GM21619 (cell line): Measurements from ENCODE around the gene ABLIM2.

ENCODE experiments used
- ATAC-seq: cut with Tn5 transposase; IDR thresholded peaks from one replicate; pipeline ENCODE4 v1.9.1; 2021; ENCODE audit not compliant: unreplicated experiment

The ABLIM2 gene

GRCh38 chr4:7967063-7967440 lies 191.6 kb downstream of the ABLIM2 start:
- no peak for ATAC-seq

- no peak for ATAC-seq
These were observed 192.1 kb downstream of the ABLIM2 start for GRCh38 chr4:7966281-7967062.

GRCh38 chr4:7964890-7965662 lies 193.5 kb downstream of the ABLIM2 start:
- no peak for ATAC-seq

- ATAC-seq, result no peak
These were observed 194.2 kb downstream of the ABLIM2 start for GRCh38 chr4:7964459-7964858.

DNA sequence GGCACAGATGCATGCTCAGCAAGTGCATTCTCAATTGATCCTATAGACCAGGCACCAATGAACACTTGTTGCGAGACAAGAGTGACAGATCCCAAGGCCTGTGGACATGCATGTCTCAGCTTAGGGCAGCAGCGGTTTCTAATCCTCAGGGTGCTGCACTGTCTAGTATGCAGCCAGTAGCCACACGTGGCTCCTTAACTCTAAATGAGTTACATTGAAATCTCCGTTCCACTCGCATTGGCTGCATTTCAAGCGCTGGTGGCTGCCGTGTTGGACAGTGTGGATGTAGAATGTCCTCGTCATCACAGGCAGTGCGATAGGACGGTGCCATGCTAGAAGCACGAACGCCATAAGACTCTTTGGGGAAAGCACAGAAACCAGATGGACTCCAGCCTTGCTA lies 194.9 kb downstream of the ABLIM2 start:
- ATAC-seq, result no peak

GRCh38 chr4:7962609-7963508 lies 195.8 kb downstream of the ABLIM2 start:
- ATAC-seq, result no peak

DNA sequence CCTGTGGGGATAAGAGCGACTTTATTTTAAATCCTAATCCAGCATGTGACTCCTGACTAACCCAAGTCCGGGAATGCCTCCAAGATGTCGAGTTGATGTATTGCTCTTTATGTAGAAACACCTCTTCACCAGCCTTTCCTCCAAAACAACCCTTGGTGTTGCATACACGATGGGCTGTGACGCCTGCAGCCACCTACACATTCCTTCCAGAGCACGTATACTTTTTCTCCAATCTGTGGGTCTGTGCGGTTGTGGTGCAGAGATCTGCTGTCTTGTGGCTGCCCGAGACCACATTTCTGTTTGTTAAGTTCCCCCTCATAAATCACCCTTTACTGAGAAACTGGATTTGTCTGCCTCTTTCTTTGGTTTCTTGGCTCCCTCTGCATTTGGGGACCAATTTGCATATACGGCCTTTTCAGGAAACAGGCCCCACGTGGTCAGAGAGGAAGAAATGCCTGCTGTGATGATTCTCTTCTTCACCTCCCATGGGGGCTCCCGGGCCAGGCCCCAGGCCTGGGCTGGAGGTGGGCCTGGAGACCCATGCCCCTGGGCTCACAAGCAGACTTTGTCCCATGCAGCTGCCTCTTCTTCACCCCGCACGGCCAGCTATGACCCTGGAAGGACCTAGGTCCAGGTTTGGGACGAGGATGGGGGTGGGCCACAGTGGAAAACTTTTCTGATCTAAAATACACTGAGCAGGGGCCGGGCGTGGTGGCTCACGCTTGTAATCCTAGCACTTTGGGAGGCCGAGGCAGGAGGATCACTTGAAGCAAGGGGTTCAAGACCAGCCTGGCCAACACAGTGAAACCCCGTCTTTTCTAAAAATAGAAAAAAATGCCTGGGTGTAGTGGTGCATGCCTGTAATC lies 197.6 kb downstream of the ABLIM2 start:
- ATAC-seq, result peak; percentile 46

DNA sequence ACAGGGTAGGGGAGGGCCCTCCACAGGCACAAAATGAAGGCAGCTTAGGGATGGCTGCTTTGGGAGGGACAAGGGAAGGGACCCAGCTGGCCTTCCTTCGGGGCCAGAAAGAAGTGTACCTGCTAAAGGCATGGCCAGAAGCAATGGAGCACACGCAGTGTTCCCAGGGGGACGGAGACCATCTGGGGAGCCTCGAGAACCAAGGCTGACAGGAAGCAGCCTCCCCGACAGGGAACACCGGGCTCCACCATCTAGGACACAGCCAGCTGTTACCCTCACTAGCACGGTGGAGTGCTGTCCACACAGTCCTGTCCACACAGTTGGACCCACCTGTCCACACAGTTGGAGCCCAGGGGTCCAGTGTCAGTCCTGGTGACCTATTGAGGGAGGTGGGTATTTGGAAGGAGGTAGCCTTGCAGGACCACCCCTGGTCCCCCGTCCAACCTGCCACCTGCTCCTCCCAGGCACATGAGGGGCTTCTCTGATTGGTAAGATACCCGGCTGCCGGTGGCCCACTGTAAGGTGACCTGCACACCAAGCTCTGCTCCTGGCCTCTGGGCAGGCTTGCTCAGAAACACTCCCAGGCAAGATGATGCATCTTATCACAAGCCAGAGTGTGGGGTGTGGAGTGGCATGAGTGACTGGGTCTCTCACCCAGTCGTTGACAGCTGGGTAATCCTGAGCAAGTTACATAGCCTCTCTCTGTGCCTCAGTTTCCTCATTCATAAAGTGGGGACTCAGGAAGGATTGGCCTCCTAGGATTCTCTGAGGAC lies 198.4 kb downstream of the ABLIM2 start:
- no peak for ATAC-seq

GRCh38 chr4:7959078-7959477 lies 199.5 kb downstream of the ABLIM2 start:
- no peak for ATAC-seq

DNA sequence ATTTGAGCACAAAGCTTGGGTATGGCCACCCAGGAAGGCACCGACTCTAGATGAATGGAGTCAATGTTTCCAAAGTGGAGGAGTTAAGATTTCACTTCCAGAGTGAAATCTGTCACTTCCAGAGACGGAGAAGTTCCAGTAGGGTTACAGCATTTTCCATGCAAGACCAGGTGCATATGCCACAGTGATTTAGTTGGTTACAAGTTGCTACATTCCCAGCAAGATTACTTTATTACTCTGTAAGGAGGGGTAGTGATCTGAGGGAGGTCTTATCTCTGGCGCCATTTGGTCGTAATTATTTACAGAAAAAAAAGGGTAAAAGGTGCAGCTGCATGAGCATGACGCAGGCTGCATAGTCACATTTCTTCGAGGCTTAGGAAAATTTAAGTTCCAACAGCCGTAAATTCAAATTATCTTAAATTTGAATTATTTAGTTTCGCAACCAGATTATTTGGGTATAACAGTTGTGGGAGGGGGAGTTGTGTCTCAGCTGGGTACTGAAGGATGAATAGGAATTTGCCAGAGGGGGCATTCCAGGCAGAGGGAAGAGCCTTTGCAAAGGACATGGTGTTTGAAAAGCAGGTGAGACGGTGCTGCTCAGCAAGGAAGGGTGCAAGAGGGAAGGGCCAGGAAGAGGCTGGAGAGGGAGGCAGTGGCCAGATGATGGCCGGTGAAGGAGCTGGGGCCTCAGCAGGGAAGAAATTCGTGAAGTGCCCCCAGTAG lies 201.5 kb downstream of the ABLIM2 start:
- ATAC-seq, result no peak

GRCh38 chr4:7956270-7956808 lies 202.3 kb downstream of the ABLIM2 start:
- no peak for ATAC-seq

DNA sequence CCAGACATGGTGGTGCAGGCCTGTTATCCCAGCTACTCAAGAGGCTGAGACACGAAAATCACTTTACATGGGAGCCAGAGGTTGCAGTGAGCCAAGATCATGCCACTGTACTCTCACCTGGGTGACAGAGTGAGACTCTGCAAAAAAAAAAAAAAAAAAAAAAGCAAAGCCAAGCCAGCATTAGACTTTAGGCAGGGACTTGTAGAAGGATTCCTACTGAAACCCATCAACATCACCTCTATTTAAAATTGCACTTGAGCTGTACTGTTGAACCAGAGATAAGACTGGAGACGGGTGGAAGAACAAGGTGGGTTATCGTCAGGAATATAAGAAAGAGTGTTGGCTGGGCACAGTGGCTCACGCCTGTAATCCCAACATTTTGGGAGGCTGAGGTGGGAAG lies 203.2 kb downstream of the ABLIM2 start:
- ATAC-seq, result no peak

GRCh38 chr4:7952615-7953014 lies 206.0 kb downstream of the ABLIM2 start:
- no peak for ATAC-seq

DNA sequence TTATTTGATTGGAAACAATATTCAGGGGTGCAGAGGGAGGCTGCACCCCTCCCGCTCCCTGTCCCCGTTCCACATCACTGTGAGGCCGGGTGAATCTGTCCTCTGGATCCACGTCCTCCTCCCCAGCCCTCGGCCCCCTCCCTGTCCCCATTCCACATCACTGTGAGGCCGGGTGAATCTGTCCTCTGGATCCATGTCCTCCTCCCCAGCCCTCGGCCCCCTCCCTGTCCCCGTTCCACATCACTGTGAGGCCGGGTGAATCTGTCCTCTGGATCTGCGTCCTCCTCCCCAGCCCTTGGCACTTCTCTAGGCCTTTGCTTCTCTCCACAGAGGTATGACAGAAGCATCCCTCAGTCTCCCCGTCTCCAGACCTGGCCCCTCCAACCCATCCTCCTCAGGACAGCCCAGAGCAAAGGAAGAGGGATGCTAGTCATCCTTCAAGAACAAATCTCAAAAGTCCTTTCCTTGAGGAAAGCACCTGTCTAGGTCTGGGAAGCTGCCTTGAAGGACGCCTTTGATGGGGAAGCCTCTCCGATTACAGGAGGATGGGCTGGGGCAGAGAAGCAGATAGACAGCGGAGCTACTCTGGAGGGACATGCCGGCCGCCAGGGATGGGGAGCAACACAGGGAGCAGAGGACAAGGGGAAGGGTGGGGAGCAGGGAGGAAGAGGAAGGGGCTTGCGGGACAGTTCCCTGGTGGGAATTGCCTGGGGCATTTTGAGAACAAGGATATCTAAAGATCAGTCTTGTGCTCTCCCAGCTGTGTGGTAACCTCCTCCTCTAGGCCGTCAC lies 208.1 kb downstream of the ABLIM2 start:
- ATAC-seq, result no peak

DNA sequence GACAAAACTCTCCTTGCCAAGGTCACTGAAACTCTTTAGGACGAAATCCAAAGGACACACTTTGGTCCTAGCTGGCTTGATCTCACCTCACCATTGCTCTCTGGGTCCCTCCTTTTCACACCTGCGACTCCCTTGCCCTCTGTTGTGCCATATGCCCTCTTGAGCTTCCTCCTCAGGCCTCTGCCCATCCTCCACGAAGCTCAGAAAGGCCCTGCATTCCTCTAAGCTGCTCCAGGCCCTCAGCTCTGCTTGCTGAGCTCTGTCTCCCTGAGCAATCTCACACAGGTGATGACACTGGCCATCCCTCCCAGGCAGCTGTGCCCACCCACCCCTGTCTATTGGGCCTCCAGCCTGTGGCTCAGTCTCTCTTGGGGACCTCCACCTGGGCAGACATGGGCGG lies 208.9 kb downstream of the ABLIM2 start:
- ATAC-seq, result no peak

- no peak for ATAC-seq
These were observed 210.7 kb downstream of the ABLIM2 start for GRCh38 chr4:7947927-7948326.

GRCh38 chr4:7945709-7946380 lies 212.8 kb downstream of the ABLIM2 start:
- ATAC-seq, result no peak
